Inflammatory macrophage (primary cell): ENCODE results near the gene TMEM52.

Experiments
- DNase-seq, 2 donors: peaks; one replicate each; pipeline ENCODE4 v3.0.0-alpha.2; 2020 to 2022

Gene TMEM52

DNA sequence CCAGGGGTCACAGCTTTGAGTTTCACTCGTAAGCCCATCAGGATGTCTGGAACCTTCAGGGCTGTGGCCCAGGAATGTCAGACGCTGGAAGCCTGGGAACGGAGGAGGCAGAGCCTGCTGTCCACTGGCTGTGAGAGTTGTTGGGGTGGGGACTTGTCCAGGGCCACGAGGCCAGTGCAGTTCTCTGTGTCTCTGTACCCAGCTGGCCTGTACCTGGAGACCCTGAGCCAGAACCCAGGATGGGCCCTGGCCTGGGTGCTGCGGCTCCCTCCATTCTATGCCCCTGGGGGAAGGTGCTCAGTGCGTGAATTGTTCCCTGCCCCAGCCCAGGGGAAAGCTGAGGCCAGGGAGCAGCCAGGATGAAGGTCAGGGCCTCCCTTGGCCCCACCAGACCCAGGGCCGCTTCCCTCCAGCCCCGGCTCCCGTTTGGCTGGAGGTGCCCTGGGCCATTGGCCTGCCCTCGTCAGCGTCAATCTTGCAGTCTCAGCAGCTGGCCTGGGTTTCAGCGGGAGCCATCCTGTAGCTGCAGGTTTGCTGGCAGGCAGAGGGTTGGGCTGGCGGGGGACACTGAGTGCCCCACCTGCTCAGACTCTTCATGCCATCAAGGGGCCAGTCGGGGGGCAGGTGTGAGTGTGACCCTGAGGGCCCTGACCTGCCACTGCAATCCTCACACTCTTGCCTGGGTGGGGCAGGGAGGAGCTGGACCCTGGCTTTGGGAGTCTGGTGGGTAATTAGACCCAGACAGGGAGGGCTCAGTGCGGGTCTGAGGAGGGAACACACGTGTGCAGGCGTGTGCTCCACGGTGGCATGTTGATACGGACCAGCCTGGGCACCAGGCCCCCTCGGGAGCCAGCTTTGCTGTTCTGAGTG, 4.7 kb downstream of the TMEM52 start:
- no peak for DNase-seq

DNA sequence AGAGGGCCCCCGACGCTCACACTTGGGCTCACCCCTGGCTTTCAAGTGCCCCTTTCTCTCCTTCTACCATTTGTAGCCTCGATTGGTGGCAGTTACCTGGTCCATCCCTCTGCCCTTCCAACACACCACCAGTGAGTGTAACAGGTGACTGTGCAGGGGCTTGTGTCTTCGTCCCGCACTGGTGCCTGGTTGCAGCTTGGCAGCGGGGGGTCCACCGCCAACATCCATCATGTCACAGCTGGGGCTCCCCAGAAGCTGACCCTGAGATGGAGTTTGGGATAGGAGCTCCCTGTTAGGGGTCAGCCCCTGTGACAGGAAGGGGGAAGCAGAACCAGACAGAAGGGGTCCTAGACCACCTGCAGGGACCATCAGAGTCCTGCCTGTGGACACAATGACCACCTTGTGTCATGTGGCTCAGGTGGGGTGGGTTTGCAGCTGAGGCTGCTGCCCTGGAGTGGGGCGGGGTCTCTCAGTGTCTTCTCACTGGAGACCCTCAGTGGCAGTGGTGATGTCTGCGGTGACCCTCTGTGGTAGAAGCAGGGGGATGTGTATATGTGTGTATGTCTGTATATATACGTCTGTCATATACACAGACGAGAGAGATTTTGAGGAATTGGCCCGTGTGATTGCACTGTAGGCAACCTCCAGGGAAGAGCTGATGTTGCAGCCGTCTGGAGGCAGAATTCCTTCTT, 7.6 kb downstream of the TMEM52 start:
- no peak for DNase-seq

DNA sequence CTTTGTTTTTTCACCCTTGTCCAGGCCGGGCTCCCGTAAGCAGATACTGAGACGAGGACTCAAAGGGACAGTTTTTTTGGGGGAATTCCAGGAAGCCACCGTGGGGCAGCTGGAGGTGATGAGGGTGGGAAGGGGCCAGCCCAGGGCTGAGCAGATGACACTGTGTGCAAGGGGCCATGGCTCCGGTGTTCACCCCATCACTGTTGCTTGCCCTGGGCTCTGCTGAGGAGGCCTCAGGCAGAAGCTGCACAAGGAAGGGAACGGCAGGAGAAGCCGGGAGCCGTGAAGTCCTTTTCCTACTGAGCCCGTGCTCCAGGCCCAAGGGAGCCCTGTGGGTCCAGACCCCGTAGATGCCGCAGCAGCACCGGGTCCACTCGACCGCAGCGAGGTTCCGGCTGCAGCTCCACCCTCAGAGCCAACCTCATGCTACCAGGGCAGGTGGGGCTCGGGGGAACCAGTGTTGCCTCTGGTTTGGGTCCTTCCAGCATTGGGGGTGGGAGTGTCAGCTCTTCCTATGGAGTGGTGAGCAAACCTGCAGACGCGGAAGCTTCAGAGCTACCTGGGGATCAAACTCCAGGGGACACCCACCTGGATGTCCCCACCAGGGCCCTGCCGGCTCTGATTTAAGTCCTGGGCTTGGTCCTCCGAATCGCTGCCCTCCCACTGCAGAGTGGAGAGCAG, 8.3 kb downstream of the TMEM52 start:
- no peak for DNase-seq

DNA sequence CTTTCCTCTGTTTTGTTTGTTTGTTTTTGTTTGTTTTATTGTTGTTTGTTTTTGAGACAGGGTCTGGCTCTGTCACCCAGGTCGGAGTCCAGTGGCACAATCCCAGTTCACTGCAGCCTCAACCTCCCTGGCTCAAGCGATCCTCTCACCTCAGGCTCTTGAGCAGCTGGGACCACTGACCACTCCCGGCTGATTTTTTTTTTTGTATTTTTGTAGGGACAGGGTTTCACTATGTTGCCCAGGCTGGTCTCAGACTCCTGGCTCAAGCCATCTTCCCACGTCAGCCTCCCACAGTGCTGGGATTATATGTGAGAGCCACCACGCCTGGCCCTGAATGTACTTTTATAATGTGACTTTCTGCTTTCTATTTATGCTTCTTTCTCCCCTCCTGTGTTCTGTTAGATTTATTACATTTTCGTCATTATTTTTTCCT, 9.0 kb downstream of the TMEM52 start:
- DNase-seq = no peak

DNA sequence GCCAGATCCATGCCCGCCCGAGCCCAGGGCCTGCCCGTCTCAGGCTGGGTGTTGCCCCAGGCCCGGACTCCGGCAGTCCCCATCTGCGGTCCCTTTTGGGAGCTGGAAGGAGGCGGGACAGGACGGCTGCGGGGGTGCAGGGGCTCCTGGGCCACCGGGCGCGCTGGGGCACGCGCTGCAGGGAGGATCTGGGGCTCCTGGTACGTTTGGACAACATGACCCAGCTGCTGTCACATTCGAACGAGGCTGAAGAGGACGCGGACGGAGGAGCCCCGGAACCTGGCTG, 10.6 kb downstream of the TMEM52 start:
- no peak for DNase-seq

DNA sequence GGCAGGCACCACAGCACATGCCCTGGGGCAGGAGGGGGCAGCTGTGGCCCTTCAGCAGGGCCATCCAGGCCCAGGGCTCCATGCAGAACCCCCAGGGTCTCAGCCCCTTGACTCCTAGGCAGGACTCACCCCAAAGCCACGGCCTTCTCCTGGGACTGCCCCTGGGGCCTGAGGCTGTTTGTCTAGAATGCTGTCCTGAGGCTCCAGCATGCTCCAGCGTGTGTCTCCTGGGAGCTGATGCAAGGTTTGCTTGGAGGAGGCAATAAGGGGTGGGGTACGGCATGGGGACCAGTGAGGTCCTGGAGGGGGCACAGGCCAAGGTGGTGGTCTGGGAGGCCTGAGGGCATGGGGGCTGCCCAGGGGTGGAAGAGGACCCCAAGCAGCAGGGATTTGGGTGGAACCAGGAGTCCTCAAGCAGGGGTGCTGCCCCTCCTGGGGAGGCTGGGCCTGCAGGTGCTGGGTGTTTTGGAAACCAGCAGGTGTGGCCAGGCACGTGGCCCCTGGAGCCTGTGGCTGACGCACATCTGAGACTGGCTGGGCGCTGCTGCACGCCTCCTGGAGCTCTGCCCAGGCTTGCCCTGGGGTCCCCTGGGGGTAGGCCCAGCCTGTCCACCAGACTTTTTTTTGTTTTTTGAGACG, 11.9 kb downstream of the TMEM52 start:
- no peak for DNase-seq

DNA sequence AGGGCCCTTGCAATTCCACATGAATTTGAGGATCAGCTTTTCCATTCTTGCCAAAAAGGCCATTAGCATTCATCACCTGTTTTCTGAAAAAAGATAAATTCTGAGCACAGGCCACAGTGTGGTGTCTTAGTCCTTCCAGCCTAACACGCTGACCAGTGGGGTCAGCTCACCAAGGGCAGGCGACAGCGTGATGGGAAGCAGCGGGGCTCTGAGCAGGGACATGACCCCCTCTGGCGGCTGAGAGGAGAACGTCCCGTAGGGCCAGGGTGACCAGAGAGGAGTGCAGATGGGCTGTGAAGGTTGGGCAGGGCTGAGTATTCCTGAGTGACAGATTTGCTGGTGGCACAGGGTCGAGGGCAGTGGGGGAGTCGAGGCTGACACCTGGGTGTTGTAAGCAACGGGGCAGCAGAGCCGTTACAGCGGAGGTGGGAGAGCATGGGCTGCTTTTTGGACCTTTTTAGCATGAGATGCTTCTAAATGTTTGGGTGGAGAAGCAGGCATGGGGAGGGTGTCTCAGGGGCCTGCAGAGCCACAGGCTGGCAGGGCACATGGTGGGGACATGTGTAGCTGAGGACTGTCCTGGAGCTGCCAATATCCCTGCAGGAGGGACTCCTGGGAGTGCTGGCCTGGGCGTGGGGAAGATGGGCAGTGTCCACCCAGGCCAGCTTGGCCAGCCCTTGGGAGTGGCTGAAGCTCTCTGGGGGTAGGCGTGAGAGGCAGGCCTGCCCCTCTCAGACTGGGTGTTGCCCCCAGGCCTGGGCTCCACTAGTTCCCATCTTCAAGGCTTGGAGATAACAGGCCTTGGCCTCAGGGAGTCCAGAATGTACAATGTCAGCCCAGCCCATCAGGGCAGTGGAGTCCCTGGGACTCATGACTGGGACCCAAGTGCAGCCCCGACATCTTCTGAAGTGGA, 12.6 kb downstream of the TMEM52 start:
- peak; percentile 84 to 89 for DNase-seq

DNA sequence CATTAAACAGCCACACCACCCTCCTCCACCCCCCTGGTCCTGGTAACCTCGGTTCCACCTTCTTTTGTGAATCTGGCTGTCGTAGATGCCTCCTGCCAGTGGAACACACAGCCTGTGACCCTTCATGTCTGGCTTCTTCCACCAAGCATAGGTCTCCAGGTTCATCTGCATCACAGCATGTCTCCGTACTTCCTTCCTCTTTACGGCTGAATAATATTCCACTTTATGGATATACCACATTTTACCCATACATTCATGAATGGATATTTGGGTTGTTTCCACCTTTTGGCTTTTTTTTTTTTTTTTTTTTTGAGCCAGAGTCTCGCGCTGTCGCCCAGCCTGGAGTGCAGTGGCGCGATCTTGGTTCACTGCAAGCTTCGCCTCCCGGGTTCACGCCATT, 15.9 kb downstream of the TMEM52 start:
- DNase-seq = no peak

DNA sequence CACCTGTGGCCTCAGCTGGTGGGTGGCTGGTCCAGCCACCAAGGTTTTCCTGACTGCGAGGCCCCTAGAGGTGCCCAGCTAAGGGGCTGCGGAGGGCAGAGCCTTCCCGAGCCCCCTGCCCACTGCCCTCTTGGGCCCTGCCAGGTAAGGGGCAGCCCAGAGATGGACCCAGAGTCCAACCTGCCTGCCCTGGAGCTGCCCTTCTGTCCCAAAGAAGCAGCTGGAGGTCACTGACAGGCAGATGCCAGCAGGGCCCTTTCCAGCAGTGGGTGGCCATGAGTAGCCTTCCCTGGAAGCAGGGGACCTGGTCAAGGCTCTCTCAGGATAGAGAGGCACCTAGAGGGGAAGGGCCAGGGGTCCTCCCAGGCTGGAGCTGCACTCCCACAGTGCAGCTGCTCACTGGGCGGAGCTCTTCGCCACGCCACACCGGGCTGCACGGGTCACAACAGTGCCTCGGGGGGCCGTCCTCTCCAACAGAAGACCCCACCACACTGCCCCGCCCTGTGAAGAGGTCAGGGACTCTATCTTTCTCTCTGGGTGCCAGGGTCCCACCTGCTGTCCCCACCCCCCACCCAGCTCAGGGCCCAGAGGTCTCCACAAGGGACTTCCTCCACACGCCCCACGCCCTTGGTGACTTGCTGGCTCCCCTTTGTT, 17.3 kb downstream of the TMEM52 start:
- DNase-seq = no peak

DNA sequence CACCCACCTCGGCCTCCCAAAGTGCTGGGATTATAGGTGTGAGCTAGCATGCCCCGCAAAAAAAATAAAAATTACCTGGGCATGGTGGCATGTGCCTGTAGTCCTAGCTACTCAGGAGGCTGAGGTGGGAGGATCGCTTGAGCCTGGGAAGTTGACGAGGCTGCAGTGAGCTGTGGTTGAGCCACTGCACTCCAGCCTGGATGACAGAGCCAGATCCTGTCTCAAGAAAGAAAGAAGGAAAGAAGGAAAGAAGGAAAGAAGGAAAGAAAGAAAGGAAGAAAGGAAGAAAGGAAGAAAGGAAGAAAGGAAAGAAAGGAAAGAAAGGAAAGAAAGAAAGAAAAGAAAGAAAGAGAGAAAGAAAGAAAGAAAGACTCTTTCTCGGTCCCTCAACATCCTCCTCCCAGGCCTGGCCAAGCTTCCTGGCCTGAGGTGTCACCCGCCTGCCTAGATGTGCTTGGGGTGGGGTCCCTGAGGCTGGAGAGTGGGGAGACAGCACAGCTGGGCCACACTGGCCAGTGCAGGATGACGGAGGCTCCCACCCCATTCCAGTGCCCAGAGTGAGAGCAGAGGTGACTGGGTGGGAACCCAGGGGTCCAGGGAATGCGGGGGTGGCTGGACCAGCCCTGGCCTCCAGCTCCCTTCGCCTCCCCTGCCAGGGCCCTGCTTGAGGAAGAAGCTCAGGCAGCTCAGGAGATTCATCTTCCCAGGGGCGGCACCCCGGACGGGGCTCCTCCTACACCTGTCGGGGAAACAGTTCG, 18.0 kb downstream of the TMEM52 start:
- DNase-seq = no peak

DNA sequence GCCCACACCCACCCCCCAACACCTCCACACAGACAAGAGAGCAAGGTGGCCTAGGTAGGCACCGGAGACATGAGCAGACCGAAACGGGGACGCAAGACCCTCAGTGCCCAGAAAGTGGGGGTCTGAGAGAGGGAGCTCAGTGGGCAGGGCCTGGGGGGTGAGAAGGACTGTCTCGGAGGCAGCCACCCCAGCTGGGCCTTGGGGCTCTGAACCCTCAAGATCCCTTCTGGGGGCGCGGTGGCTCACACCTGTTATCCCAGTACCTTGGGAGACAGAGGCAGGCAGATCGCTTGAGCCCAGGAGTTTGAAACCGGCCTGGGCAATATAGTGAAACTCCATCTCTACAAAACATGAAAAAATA, 19.1 kb downstream of the TMEM52 start:
- DNase-seq = no peak

DNA sequence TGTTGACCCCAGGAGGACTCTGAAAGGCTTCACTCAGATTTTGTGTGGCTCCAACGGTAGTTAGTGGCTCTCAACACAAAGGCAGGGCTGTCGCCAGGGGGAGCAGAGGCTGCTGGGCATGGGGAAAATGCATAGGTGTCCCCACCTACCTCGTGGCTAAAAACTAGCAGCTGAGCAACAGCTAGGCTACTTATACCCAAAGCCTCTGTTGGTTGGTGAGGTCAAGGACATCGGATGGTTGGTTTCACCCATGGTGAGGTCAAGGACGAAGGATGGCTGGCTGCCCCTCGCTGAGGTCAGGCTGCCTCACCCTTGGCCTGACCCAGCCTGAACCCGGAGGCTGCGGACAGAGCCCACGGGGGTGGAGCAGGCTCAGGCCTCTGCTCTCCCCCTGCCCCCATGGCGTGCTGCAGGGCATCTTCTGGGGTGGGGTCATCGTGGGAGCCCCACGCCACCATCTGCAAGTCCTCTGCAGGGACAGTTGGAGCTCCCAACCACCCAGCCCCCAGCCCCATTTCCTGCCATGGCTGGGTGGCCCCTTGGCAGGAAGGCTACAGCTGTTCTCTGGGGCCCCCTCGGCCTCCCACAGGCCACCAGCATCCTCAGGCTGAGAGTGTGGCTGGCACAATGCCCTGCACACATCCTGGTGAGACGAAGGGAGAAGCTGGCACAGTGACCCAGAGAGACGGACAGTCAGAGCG, 19.7 kb downstream of the TMEM52 start:
- DNase-seq = peak in 1 of 2 donors; percentile 29

DNA sequence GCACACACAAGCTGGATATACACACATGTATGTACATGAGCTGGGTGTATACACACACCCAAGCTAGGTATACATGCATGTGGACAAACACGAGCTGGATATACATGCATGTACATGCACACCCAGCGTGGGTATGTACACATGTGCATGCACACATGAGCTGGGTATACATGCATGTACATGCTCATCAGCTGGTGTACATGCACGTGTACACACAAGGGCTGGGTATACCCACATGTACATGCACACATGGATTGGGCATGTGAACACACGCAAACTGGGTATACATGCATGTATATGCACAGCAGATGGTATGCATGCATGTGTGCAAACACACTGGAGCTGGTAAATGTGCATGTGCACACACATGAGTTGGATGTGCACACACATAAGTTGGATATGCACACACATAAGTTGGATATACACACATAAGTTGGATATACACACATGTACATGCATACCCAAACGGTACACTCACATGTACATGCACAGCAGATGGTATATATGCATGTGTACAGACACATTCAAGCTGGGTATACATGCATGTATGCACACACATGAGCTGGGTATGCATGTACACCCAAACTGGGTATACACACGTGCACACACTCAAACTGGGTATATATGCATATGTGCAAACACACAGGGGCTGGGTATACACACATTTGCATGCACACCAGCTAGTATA, 20.7 kb downstream of the TMEM52 start:
- DNase-seq = no peak

DNA sequence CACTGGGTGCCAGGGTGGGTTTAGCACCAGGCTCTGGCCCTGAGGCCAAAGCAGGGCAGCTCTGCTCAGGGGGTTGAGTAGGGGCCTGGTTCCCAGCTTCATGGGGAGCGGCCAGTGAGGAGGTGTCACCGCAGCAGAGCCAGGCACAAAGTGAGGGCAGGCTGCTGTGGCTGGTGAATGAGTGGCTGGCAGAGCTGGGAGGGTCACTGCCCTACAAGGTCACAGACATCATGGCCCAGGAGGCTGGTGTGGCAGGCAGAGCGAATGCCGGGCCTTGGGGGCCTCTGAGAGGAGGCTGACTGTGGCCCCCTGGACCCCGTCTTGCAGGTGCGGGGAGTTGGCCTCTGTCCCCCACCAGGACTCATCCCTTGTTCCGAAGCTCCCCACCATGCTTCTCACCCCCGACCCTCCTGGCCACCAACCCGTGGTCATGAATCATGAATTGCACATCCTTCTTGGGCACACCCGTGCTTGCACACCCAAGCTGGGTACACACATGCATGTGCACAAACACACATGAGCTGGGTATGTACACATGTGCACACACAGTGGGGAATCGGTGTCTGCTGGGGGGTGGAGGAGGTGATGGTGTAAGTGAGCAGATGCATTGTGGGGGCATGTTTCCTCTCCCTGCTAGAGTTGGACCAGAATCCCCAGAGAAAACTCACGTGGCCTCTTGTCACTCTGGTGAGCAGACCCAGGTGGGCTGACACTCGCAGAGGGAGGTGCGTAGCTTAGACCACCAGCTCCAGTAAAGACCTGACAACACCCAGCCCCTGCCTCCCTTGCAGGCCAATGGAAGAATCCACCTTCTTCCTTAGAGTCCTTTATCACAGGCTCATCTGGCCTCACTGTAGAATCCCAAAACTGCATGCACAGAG, 23.4 kb downstream of the TMEM52 start:
- no peak for DNase-seq

DNA sequence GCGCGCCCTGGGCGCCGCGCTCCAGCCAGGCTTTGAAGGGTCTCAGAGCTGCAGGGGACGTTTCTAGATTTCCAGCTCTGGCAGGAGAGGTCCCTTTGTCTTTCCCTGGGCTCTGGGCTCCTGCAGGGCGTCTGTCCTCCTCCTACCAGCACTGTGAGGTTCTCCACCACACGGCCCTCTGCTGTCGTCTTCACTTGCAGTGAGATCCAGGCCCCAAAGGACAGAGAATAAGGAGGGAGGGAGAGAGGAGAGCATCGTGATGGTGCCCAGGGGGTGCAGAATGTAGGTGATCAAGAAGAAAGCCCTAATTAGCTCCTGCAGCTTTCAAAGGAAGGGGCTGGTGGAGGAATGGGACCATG, 24.0 kb downstream of the TMEM52 start:
- DNase-seq = no peak

DNA sequence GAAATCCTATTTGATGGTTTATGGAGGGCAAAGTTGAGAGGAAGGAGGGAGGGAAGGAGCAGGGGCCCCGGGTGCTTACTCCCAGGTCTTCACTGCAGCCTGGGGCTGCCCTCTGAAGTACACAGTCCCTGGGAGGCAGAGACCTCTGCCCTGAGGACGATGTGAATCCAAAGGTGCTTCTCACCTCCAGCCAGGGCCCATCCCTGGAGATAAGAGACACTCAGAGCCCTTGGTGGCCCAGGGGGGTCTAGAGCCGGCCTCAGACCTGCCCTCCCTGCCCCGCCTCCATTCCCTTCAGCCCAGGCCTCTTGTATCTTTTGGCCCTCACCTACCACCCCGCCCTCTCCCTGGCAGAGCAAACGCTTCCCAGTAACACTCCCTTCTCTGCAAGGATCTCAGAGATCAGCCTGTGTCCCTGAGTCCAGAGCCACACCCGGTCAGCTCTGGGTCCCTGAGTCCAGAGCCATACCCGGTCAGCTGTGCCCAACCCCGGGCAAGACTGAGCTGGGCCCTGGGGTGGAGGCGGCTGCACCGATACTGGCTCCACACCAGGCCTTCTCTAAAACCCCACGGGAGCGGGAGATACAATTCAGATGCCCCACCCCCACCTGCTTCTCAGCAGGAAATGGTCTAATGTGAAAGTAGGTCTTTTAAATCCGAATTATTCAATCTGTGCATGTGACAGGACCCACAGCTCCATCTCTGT, 24.6 kb downstream of the TMEM52 start:
- DNase-seq = no peak

DNA sequence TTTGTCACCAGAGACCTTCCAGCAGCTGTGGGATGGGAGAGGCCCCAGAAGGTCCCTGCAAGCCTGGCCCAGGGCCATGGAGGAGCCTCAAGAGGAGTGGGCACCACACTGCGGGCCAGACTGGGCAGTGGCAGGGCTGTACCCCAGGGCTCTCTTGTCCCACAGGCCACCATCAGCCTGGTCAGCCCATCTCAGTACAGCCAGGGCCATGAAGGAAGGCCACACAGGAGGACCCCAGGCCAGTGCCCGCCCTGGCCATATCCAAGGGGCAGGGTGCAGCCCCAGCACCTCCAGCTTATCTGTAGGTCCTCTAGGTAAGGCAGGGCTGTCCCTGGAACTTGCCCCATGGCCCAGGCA, 25.1 kb downstream of the TMEM52 start:
- no peak for DNase-seq
